PFSK-1 (cell line): Measurements from ENCODE around the gene RECQL. TPM values are rescaled to one million over a fixed set of nuclear protein-coding genes. Genes with fewer than 3 reads are reported as not detected.
A peak's percentile ranks its signal among the peaks of the same experiment; 100 is the strongest.

Source experiments
- FOXP2 ChIP-seq: optimal IDR thresholded peaks from 2 replicates; pipeline ENCODE3; 2011; ENCODE audit warnings: borderline replicate concordance, control low read depth, inconsistent platforms; ENCODE audit not compliant: insufficient read depth; ENCODE audit errors: extremely low read length, extremely low read depth
- POLR2AphosphoS5 ChIP-seq: IDR thresholded peaks from 2 replicates; pipeline ENCODE4 v1.6.1; 2012; ENCODE audit warnings: low read depth, mild to moderate bottlenecking, control low read depth, low read length, moderate library complexity
- REST ChIP-seq, 2 experiments: IDR thresholded peaks; 2 replicates each; pipeline versions ENCODE4 v1.6.1 to v1.8.0; 2011 to 2012; ENCODE audit warnings: low read depth in 2 of 2, low read length in 2 of 2, control low read depth in 1 of 2, inconsistent platforms in 1 of 2, mild to moderate bottlenecking in 1 of 2, moderate library complexity in 1 of 2; ENCODE audit not compliant: insufficient read depth in 1 of 2
- SIN3A ChIP-seq: IDR thresholded peaks from 2 replicates; pipeline ENCODE4 v1.6.1; 2012; ENCODE audit warnings: mild to moderate bottlenecking, low read length, moderate library complexity, borderline replicate concordance; ENCODE audit not compliant: insufficient read depth
- TAF1 ChIP-seq: IDR thresholded peaks from 2 replicates; pipeline ENCODE4 v1.6.1; 2012; ENCODE audit warnings: low read length, control low read depth, borderline replicate concordance; ENCODE audit not compliant: insufficient read depth
- polyA plus RNA-seq: library from polyadenylated mRNA; unstranded; fragments of >200 nt; gene quantifications from one replicate; pipeline ENCODE4 v1.2.1, GENCODE V29; 2012; ENCODE audit warnings: low read depth, missing spikeins; ENCODE audit not compliant: insufficient read length

The RECQL gene
- polyA plus RNA-seq, result 14.3 TPM

GRCh38 chr12:21501258-21502163 is at the start of gene RECQL, which contains the start of gene GOLT1B:
Gene RECQL (minus strand): TSS chr12:21501635. CDS start chr12:21499570, 2,065 bp downstream.
Gene GOLT1B (plus strand): TSS chr12:21501789. CDS start chr12:21501924, 135 bp downstream.
- TF ChIP-seq POLR2AphosphoS5 (peak; percentile 88), REST (IDR thresholded peaks at IDR 0.05; ENCODE audit: insufficient read depth in 1 of 2, low read depth in 2 of 2, low read length in 2 of 2) (no peak), SIN3A (peak; percentile 94; the same call in 1 of the 2 replicates), FOXP2 (no peak), TAF1 (peak; percentile 56)

GRCh38 chr12:21547437-21547836 is 46.0 kb upstream of the RECQL start:
- TF ChIP-seq TAF1 (no peak), FOXP2 (no peak), SIN3A (no peak), POLR2AphosphoS5 (no peak), REST (IDR thresholded peaks at IDR 0.05; ENCODE audit: insufficient read depth in 1 of 2, low read depth in 2 of 2, low read length in 2 of 2) (no peak)

GRCh38 chr12:21546716-21547115 is 45.3 kb upstream of the RECQL start:
- TF ChIP-seq REST (IDR thresholded peaks at IDR 0.05; ENCODE audit: insufficient read depth in 1 of 2, low read depth in 2 of 2, low read length in 2 of 2) (no peak), SIN3A (no peak), TAF1 (no peak), POLR2AphosphoS5 (no peak), FOXP2 (no peak)

GRCh38 chr12:21545557-21545956 is 44.1 kb upstream of the RECQL start:
- TF ChIP-seq REST (IDR thresholded peaks at IDR 0.05; ENCODE audit: insufficient read depth in 1 of 2, low read depth in 2 of 2, low read length in 2 of 2), result no peak
- no peak for TF ChIP-seq POLR2AphosphoS5
- no peak for TF ChIP-seq TAF1
- TF ChIP-seq SIN3A, result no peak
- no peak for TF ChIP-seq FOXP2
